NCI-H2196 (cell line): ENCODE results near the gene ATL3.
"Not testable (repeated sequence)": the region's sequence is repeated elsewhere in the genome, so short reads cannot be mapped to it uniquely, and the experiment has no call there.

Source experiments
- DNase-seq: peaks from one replicate; lab custom pipeline; 2025; ENCODE audit not compliant: unreplicated experiment; lab: John Stamatoyannopoulos, UW

Gene ATL3

DNA sequence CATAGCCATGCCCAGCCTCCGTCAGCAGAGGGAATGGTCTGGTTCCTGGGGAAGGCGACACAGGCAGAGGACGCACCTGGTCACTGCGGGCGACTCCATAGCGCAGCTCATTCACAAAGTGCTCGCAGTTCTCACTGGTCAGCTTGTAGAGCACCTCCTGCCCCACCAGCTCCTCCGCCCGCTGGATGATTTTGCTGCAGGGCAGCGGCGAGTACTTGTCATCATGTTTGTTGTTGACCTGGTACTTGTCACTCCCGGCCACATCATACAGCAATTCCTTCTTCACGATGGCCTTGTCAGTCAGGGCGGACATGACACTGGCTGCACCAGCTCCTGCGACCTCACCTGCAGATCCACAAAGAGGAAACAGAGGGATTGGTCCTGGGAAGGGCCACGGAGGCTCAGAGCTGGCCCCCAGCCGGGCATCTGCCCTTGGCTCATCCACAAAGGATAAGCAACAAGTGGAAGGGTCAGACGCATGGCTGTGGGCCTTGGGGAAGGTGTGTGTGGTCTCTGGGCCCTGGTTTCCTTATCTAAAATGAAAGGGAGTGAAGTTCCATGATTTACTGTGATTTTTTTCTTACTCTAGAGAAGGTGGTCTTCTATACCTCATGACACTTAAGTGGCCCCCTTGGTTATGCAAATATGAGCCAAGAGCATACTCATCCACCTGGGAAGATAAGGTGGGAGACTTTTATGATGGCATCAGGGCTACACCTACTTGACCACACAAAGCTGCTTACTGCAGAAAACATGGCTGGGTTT, 81.0 kb downstream of the ATL3 start:
- DNase-seq: no peak

DNA sequence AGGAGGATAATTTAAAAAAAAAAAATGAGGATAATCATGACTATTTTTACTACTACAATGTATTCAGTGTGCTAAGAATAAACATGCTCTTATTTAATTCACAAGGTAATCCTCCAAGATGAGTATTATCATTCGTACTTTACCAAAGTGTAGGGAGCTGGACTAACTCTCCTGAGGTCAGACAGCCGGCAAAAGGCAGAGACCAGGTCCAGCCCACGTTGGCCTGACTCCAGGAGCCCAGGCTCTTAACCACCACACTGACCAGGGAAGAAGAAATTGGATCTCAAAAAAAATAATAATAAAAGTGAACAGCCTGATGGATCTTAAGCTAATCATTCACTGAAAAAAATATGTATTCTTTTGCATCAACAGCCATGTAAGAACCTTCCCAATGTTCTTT, 82.2 kb downstream of the ATL3 start:
- peak; percentile 8 for DNase-seq

DNA sequence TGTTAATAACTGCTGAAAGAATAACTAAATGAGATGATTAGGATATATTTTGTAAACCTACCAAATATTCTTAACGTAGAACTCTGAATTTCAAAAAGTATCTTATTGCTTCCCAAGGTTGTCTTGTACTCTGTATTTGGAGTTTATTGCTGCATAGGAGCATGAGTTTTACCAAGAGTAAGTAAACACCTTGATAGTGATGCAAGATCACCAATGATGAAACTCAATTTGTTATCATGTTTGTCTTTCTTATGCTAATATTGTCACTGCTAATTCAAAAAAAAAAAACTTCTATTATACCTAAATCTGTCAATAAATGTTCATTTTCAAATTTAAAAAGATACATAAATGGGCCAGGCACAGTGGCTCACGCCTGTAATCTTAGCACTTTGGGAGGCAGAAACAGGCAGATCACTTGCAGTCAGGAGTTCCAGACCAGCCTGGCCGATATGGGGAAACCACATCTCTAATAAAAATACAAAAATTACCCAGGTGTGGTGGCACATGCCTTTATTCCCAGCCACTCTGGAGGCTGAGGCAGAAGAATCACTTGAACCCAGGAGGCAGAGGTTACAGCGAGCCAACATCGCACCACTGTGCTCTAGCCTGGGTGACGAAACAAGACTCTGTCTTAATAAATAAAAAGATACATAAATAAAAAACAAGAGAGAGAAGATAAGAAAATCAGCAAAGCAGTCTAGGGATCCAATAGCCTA, 84.6 kb downstream of the ATL3 start:
- DNase-seq: no peak

DNA sequence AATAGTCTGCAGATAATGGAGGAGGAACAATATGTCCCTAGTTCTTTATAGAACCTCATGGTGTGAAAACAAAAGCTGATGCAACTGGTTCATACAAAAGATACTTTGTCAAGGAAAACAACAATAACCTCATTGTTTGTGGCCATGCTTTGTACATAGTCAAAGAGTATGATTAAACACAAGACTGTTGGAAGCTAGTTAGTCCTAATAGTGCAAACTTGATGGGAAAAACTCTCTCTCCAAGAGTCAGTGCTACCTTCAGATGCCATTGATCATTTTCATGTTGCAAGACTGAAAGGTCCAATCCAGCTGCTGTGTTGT, 87.9 kb downstream of the ATL3 start:
- no peak for DNase-seq

DNA sequence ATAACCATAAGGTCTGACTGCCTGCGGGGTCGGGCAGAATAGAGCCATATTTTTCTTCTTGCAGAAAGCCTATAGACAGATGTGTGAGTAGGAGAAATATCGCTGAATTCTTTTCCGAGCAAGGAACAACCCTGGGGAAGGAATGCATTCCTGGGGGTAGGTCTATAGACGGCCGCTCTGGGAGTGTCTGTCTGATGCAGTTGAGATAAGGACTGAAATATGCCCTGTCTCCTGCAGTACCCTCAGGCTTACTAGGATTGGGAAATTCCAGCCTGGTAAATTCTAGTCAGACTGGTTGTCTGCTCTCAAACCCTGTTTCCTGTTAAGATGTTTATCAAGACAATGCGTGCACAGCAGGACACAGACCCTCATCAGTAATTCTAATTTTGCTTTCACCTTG, 90.0 kb downstream of the ATL3 start:
- not testable (repeated sequence) for DNase-seq

DNA sequence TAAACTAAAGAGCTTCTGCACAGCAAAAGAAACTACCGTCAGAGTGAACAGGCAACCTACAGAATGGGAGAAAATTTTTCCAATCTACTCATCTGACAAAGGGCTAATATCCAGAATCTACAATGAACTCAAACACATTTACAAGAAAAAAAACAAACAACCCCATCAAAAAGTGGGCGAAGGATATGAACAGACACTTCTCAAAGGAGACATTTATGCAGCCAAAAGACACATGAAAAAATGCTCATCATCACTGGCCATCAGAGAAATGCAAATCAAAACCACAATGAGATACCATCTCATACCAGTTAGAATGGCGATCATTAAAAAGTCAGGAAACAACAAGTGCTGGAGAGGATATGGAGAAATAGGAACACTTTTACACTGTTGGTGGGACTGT, 92.3 kb downstream of the ATL3 start:
- not testable (repeated sequence) for DNase-seq

DNA sequence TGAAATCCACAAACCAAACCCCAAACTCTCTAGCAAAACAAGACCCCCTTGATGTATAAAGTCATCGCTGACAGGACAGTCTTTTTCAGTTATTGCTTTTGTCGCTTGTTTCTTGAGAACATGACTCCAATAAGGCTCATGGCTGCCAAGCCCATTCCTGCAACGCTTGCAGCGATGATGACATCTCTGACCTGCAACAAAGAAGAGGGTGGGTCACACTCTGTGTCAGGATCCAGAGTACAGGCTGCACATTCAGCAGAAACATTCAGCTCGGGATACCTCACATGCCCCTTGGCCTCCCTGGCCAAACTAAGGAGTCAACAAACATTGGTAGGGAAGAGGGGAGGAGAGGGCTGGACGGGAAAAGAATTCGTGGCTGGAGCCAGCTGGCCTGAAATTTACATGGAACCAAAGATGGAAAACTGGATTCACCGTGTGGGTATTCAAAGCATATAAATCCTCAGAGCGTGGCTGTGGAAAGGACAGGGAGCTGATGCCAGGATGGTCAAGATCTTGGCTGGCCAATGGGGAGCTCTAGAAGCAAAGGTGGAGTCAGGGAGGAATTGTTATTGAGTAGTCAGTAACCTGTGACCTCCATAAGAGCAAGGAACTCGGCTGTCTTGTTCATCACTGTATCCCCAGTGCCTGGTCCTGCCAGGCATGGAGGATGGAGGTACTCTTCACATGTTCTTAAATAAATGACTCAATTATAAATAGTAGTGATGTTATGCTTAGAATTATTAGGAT, 96.1 kb downstream of the ATL3 start:
- DNase-seq: no peak
